ENCODE results near the gene KHNYN. TPM values are rescaled to one million over a fixed set of nuclear protein-coding genes. Genes with fewer than 3 reads are reported as not detected.
"Not testable (repeated sequence)": the region's sequence is repeated elsewhere in the genome, so short reads cannot be mapped to it uniquely, and the experiment has no call there.

Gene KHNYN
- total RNA-seq, 1 donor from 2014 or later = 43.8 TPM

DNA sequence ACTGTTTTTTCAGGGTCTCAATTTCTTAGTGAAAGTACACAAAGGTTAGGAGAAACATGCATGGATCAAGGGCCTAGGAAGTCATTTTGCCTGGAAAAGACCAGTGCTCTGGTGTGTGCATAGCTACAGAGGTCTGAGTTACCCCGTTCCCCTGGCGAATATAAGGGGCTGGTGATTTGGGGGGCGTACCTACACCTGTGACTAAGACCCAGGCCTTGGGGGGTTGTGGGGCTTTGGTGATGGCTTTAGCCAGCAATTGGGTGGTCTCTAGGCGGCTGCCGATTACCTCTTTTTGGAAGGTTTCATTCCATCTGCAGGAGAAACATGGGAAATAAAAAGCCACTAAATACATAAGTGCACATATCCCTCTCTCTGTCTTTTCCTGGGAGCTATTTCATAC is 11.7 kb downstream of the KHNYN start:
- Mint-ChIP-seq H3K4me3 (ENCODE audit: unreplicated experiment) (peak overlapping the region; percentile 91), H3K36me3 (ENCODE audit: low read depth, unreplicated experiment) (peaks cover 39% of the 10 kb centered on the region), H3K27ac (ENCODE audit: unreplicated experiment) (peak overlapping the region; percentile 62), H3K9me3 (ENCODE audit: unreplicated experiment) (no peaks in the 10 kb centered on the region), H3K4me1 (ENCODE audit: unreplicated experiment) (peaks cover 34% of the 10 kb centered on the region), H3K27me3 (ENCODE audit: unreplicated experiment) (peaks cover 13% of the 10 kb centered on the region)
- DNase-seq (ENCODE audit: low spot score) = no peak
- TF ChIP-seq, protein P1, sequence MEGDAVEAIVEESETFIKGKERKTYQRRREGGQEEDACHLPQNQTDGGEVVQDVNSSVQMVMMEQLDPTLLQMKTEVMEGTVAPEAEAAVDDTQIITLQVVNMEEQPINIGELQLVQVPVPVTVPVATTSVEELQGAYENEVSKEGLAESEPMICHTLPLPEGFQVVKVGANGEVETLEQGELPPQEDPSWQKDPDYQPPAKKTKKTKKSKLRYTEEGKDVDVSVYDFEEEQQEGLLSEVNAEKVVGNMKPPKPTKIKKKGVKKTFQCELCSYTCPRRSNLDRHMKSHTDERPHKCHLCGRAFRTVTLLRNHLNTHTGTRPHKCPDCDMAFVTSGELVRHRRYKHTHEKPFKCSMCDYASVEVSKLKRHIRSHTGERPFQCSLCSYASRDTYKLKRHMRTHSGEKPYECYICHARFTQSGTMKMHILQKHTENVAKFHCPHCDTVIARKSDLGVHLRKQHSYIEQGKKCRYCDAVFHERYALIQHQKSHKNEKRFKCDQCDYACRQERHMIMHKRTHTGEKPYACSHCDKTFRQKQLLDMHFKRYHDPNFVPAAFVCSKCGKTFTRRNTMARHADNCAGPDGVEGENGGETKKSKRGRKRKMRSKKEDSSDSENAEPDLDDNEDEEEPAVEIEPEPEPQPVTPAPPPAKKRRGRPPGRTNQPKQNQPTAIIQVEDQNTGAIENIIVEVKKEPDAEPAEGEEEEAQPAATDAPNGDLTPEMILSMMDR (IDR thresholded peaks at IDR 0.05; ENCODE audit: unreplicated experiment) = no peak

DNA sequence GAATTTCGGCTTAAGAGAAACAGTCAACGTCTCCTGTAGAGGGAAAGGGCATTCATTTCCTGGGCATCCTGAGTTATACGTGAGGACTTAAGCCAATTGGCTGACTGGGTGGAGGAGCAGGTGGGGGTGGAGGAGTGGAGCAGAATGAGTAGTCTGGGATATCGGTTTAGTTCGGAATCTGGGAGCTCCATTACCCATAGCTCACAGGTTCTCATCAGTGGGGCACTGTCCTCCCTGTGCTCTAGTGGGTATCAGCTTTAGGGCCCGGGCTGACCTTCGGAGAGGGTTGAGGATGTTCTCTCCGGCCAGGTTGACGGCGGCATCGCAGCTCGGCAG is 12.1 kb downstream of the KHNYN start:
- H3K27me3 Mint-ChIP-seq (ENCODE audit: unreplicated experiment) = peaks cover 13% of the 10 kb centered on the region
- TF ChIP-seq, protein P1 (IDR thresholded peaks at IDR 0.05; ENCODE audit: unreplicated experiment) = no peak
- H3K27ac Mint-ChIP-seq (ENCODE audit: unreplicated experiment) = peak overlapping the region; percentile 62
- DNase-seq (ENCODE audit: low spot score) = no peak
- peaks cover 39% of the 10 kb centered on the region for H3K36me3 Mint-ChIP-seq (ENCODE audit: low read depth, unreplicated experiment)
- peak overlapping the region; percentile 91 for H3K4me3 Mint-ChIP-seq (ENCODE audit: unreplicated experiment)
- H3K9me3 Mint-ChIP-seq (ENCODE audit: unreplicated experiment) = no peaks in the 10 kb centered on the region
- H3K4me1 Mint-ChIP-seq (ENCODE audit: unreplicated experiment) = peaks cover 30% of the 10 kb centered on the region

DNA sequence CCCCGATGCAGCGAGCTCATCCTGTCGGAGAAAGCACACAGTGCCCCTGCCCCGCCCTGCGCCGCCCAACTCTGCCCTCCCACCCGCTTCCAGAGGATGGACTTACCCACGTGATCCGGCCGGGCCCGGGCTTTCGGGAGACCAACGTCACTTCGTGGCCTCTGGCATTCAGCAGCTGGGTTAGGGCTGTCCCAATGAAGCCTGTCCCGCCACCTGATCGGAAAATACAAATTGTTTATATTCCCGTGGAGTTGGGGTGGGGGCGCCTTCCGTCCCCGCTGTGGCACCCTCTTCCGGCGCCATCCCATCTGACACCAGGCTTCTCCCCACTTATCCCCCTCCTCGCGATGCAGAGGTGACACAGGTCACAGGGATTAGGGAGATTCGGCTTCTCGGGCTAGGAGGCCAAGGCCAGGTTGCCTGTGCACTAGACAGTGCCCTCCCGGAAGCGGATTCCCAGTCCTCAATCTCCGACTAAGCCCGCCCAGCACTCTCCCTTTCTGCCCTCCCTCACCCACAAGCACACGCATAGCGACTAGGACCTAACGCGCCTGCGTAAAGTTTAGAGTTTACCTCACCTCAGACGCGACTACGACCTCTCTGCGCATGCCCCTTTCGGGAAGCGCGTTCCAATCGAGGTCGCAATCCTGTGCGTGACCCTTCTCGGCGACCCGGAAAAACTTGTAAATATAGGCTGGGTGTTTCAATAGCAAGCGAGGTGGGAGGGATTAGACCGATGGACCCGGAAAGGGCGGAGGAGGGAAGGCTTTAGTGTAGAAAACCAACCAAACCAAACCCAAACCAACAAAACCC is 12.7 kb downstream of the KHNYN start, which contains the start of gene SDR39U1:
TSS of gene SDR39U1 (minus strand) at position 537 of the 813 bp plus-strand sequence. CDS start at position 530, 7 bp downstream.
- TF ChIP-seq, protein P1 (IDR thresholded peaks at IDR 0.05; ENCODE audit: unreplicated experiment) = no peak
- Mint-ChIP-seq H3K27ac (ENCODE audit: unreplicated experiment) (peak within 1 kb of the TSS; percentile 97), H3K4me1 (ENCODE audit: unreplicated experiment) (peaks cover 24% of the 10 kb centered on the region), H3K36me3 (ENCODE audit: low read depth, unreplicated experiment) (peaks cover 39% of the 10 kb centered on the region), H3K9me3 (ENCODE audit: unreplicated experiment) (no peaks in the 10 kb centered on the region), H3K27me3 (ENCODE audit: unreplicated experiment) (peaks cover 13% of the 10 kb centered on the region), H3K4me3 (ENCODE audit: unreplicated experiment) (peak within 1 kb of the TSS; percentile 91)
- peak; percentile 91 for DNase-seq (ENCODE audit: low spot score)

DNA sequence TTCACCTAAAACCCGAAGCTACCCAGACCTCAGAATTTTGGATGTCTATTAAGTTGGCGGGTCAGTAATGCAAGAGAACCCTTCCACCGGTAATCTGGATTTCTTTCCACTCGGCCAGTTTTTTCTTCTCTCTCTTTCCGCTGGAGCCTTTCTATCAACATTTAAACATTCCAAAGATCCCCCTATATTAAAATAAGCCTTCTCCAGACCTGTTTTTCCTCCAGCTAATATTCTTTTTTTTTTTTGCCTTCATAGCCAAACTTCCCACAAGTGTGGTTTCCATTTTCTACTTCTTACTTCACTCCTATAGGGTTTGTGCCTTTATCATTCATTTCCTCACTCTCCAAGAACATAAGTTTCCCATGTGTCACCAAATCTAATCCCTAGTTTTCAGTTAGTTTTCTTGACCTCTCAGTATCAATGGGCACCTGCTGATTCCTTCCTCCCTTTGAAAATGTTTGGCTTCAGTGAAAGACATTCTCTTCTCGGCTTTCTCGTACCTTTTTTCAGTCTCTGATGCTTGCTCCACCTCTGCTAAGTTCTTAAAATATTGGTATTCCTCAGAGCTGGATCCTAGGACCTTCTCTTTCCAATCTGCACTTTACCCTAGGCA is 13.4 kb downstream of the KHNYN start:
- peak overlapping the region; percentile 91 for H3K4me3 Mint-ChIP-seq (ENCODE audit: unreplicated experiment)
- TF ChIP-seq, protein P1 (IDR thresholded peaks at IDR 0.05; ENCODE audit: unreplicated experiment) = no peak
- peaks cover 38% of the 10 kb centered on the region for H3K36me3 Mint-ChIP-seq (ENCODE audit: low read depth, unreplicated experiment)
- H3K27ac Mint-ChIP-seq (ENCODE audit: unreplicated experiment) = peak overlapping the region; percentile 97
- no peaks in the 10 kb centered on the region for H3K9me3 Mint-ChIP-seq (ENCODE audit: unreplicated experiment)
- H3K4me1 Mint-ChIP-seq (ENCODE audit: unreplicated experiment) = peaks cover 18% of the 10 kb centered on the region
- no peak for DNase-seq (ENCODE audit: low spot score)
- peaks cover 13% of the 10 kb centered on the region for H3K27me3 Mint-ChIP-seq (ENCODE audit: unreplicated experiment)

DNA sequence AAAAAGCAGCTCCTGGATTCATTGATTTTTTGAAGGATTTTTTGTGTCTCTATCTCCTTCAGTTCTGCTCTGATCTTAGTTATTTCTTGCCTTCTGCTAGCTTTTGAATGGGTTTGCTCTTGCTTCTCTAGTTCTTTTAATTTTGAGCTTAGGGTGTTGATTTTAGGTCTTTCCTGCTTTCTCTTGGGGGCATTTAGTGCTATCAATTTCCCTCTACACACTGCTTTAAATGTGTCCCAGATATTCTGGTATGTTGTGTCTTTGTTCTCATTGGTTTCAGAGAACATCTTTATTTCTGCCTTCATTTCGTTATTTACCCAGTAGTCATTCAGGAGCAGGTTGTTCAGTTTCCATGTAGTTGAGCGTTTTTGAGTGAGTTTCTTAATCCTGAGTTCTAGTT is 21.1 kb downstream of the KHNYN start:
- DNase-seq (ENCODE audit: low spot score); H3K27me3 Mint-ChIP-seq (ENCODE audit: unreplicated experiment); H3K4me3 Mint-ChIP-seq (ENCODE audit: unreplicated experiment); H3K27ac Mint-ChIP-seq (ENCODE audit: unreplicated experiment); H3K4me1 Mint-ChIP-seq (ENCODE audit: unreplicated experiment): not testable (repeated sequence)
- Mint-ChIP-seq H3K36me3 (ENCODE audit: low read depth, unreplicated experiment) (peaks cover 32% of the 10 kb centered on the region), H3K9me3 (ENCODE audit: unreplicated experiment) (peaks cover 13% of the 10 kb centered on the region)
